Subcutaneous abdominal adipose tissue (tissue), 5 donors: ENCODE results near the gene KATNB1.

Experiments
- H3K27ac ChIP-seq: one replicate; pipeline ENCODE4 v1.7.0; 2013; ENCODE audit warnings: low read depth, mild to moderate bottlenecking, inconsistent platforms, low read length, moderate library complexity
- H3K27me3 ChIP-seq, 5 donors: one replicate each; pipeline ENCODE4 v1.7.0; 2013; ENCODE audit warnings: low read length in 5 of 5, inconsistent platforms in 1 of 5; ENCODE audit not compliant: control insufficient read depth in 5 of 5, insufficient read depth in 4 of 5
- H3K36me3 ChIP-seq, 5 donors: one replicate each; pipeline ENCODE4 v1.7.0; 2013; ENCODE audit warnings: low read length in 5 of 5; ENCODE audit not compliant: control insufficient read depth in 5 of 5, insufficient read depth in 5 of 5
- H3K4me1 ChIP-seq, 5 donors: one replicate each; pipeline ENCODE4 v1.7.0; 2013; ENCODE audit warnings: low read length in 5 of 5, mild to moderate bottlenecking in 3 of 5, moderate library complexity in 1 of 5; ENCODE audit not compliant: control insufficient read depth in 5 of 5, insufficient read depth in 5 of 5
- H3K4me3 ChIP-seq, 5 donors: one replicate each; pipeline ENCODE4 v1.7.0; 2013; ENCODE audit warnings: low read length in 5 of 5, low read depth in 1 of 5
- H3K9ac ChIP-seq, 5 donors: one replicate each; pipeline ENCODE4 v1.7.0; 2013; ENCODE audit warnings: low read length in 5 of 5, mild to moderate bottlenecking in 4 of 5, moderate library complexity in 3 of 5
- H3K9me3 ChIP-seq, 5 donors: one replicate each; pipeline ENCODE4 v1.7.0; 2013; ENCODE audit warnings: low read length in 5 of 5; ENCODE audit not compliant: control insufficient read depth in 5 of 5
- donor health status: healthy.
- donor health status: healthy.
- donor health status: healthy.
- donor health status: healthy.
- donor health status: healthy.

Gene KATNB1

DNA sequence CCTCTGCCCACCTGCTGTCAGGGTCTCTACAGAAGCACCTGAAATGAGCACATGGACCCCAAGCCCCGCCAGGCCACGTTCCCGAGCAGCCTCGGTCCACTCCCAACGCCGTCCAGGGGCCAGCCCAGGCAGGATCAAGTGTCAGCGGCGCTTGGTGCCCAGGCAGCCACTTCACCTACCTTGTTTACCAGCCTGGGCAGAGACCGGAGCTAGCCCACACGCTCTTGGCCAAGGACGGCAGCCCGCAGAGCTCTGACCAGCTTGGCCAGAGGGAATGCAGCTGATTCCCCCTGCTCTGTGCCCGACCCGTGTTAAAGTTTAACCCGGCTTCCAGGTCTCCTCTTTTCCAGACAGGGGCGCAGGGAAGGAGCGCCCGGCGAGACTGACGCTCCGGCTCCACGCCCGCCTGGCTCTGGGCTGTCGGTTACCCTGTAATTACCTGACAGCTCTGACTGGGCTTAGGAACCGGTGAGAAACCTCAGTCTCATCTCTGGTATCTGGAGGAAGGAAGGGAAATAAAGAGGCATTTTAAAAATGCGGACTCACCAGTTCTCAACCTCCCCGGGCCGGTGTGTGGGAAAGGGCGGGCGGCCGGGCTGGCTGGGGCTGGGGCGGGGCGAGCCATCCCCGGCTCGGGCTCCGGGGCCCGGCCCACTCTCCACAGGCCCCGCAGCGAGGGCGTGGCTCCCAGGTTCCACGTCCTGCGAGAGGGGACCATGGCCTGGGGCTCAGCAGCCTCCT, 62.1 kb downstream of the KATNB1 start:
- peaks cover 20 to 71% (median 62%) of the 10 kb centered on the region in 5 donors for H3K4me1 ChIP-seq
- H3K27ac ChIP-seq: peak overlapping the region; percentile 77
- H3K36me3 ChIP-seq: peaks cover 0 to 25% (median 15%) of the 10 kb centered on the region in 5 donors
- peak overlapping the region in 3 of 5 donors; percentile 30 to 59 (median 41) for H3K9ac ChIP-seq
- H3K9me3 ChIP-seq: no peaks in the 10 kb centered on the region
- no peak overlapping the region for H3K4me3 ChIP-seq
- no peaks in the 10 kb centered on the region for H3K27me3 ChIP-seq

DNA sequence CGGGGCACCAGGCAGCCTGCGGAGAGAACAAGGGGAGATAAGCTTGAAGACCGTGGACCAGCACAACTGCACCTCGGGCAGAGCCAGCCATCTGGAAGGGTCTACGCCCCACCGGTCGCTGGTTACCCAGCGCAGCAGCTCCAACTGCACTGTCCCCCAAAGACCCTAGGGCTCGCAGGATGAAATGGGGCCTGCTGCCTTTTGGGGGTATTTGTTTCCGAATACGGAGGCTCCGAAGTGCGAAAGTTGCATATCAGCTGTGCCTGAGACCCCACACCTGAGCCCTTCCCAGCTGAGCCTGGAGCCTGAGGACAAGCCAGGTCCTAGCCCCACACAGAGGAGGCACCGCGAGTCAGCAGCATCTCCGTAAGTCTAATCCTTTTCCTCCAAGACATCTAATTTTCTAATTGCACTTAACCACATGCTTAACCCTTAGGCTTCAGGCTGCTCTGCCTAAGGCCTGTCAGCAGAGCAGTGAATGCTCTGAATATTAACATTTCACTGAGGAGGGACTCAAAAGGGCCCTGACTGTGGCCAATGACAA, 62.8 kb downstream of the KATNB1 start:
- Histone ChIP-seq H3K4me1 (peaks cover 20 to 77% (median 69%) of the 10 kb centered on the region in 5 donors), H3K27ac (no peak overlapping the region), H3K27me3 (no peaks in the 10 kb centered on the region)

DNA sequence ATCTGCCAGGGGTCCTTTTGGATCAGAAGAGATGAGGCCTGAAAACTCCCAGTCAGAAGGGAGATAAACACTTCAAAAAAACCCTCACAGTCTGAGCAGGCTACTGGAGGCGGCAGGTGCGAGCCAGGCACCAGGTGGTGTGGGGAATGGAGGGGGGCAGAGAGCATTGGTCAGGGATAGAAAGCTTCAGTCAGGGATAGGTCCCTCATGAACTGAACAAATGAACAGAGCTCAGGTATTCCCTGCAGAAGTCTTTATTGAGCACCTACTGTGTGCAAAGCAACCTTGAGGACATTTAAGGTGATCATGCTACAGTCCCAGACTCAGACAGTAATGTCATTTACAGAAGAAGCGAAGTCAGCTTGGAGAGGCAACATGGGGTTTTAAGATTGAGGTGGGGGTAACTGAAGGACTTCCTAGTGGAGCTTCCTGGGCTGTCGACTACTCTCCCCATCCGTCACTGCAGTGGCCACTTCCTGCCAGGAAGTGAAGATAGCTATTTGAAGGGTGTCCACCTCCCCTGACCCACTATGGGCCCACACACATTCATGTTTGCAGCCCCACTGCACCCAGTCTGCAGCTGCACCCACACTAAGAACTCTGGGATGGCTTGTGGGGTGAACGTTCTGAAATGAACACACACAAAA, 63.5 kb downstream of the KATNB1 start:
- Histone ChIP-seq H3K27me3 (no peaks in the 10 kb centered on the region), H3K9me3 (no peaks in the 10 kb centered on the region), H3K9ac (peak overlapping the region in 1 of 5 donors; percentile 35), H3K4me3 (peak overlapping the region in 2 of 5 donors; percentile 0 to 74), H3K4me1 (peaks cover 20 to 82% (median 73%) of the 10 kb centered on the region in 5 donors), H3K27ac (peak overlapping the region; percentile 37), H3K36me3 (peaks cover 0 to 21% (median 15%) of the 10 kb centered on the region in 5 donors)

More for the DNA sequence above, 62.8 kb downstream of the KATNB1 start:
- peaks cover 0 to 25% (median 15%) of the 10 kb centered on the region in 5 donors for H3K36me3 ChIP-seq
- H3K4me3 ChIP-seq: no peak overlapping the region
- no peaks in the 10 kb centered on the region for H3K9me3 ChIP-seq
- H3K9ac ChIP-seq: no peak overlapping the region

DNA sequence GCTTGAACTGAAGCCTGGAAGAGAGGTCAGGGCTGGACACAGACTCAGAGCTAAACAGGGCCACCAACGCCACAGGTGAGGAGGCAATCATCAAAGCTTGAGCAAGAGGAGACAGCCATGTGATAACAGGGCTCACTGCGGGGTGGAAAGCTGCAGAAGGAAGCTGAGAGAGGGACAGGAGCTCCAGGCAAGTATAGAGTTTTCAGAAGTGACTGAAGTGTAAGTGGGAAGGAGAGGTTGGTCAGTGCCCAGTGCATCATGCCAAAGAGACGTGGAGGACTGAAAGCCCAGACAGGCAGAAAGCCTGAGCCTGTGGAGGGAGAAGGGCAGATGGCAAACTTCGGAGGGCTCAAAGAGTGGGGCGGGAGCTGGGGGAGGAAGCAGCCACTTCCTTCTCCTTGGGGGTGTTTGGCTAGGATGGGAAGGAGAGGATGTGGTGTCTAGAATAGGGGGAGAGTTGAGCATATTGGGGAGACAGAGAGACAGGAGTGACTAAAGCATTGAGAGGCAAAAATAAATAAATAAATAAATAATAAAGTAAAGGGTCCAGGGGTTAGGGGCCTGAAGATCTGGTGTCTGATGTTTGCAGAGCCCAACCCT, 64.1 kb downstream of the KATNB1 start:
- H3K4me1 ChIP-seq: peaks cover 20 to 84% (median 73%) of the 10 kb centered on the region in 5 donors
- peak overlapping the region; percentile 19 to 74 (median 68) for H3K4me3 ChIP-seq
- H3K27me3 ChIP-seq: no peaks in the 10 kb centered on the region
- peak overlapping the region; percentile 37 for H3K27ac ChIP-seq
- H3K9ac ChIP-seq: peak overlapping the region in 1 of 5 donors; percentile 35
- H3K9me3 ChIP-seq: no peaks in the 10 kb centered on the region
- peaks cover 0 to 15% (median 12%) of the 10 kb centered on the region in 5 donors for H3K36me3 ChIP-seq

DNA sequence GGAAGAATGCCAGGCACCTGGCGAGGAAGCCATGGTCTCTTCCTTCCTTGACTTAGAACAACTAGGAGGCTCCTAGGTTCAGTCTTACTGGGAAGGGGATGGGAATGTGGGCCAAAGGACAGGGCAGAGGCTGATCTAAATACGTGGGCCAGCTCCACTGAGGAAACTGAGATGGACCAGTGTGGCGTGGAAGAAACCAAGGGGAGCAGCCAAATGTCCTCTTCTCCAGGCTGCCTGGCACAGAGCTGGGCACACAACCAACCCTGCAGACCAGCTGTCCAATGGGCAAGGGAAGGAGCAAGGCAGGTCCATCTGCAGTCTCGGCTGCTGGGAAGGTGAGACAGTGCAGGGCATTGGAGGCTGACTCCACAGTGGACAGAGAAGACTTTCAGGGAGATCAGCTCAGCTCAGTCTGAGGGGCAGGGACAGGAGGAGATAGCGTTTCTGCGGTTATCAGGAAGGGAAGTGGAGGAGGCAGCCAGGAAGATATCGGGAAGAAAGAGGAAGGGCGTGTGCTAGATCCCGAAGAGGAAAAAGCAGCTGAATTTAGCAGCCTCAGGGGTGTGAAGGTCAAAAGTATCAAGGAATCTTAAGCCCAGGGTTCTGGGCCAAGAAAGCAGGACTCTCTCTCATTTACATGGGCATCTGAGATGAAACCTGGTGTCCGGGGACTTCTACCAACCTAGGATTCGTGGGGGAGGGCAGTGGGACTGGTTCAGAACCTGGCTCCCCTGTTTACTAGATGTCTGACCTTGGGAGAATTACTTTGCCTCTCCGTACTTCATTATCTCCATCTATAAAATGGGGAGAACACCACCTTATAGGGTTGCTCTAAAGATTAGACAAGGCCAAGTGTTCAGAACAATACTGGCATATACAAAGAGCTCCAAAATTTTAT, 64.9 kb downstream of the KATNB1 start:
- Histone ChIP-seq H3K27me3 (no peaks in the 10 kb centered on the region), H3K4me3 (peak overlapping the region; percentile 19 to 74 (median 68)), H3K27ac (peak overlapping the region; percentile 93), H3K9me3 (no peaks in the 10 kb centered on the region), H3K36me3 (peaks cover 0 to 12% (median 11%) of the 10 kb centered on the region in 5 donors), H3K4me1 (peaks cover 20 to 82% (median 71%) of the 10 kb centered on the region in 5 donors), H3K9ac (peak overlapping the region in 4 of 5 donors; percentile 22 to 88 (median 80))

DNA sequence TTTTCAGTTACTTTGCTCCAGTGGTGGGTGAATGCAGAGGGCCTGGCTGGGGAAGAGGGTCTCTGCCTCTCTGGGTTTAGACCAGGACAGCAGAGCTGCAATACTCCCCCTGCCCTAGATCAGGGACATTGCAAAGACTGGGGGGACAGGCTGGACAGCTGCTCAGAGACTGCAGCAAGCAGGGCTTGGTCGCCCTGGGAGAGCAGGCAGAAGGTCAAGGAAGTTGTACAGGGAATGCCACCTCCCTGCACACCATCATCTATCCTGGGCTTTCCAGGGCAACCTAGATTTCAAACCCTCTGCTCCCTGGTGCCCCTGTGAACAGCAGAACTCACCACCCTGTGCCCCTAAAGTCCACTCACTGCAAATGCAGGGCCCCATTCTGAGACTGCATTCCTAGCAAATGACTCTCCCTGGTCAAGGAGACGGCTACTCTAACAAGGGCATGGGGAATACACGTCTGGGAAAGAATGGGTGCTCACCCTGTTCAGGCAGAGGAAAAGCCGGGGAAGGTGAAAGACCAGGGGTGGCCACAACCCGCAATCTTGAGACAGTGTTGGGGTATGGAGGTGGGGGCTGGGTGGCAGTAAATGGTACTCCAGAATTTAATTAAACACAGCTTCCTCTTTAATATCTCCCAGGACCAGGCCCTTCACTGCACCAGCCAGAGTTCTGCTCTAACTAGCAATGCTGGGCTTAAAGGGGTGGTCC, 65.7 kb downstream of the KATNB1 start:
- Histone ChIP-seq H3K4me3 (peak overlapping the region; percentile 64 to 74 (median 68)), H3K9me3 (no peaks in the 10 kb centered on the region), H3K27me3 (no peaks in the 10 kb centered on the region), H3K27ac (peak overlapping the region; percentile 93), H3K4me1 (peaks cover 20 to 76% (median 67%) of the 10 kb centered on the region in 5 donors), H3K36me3 (peaks cover 0 to 12% (median 9%) of the 10 kb centered on the region in 5 donors), H3K9ac (peak overlapping the region; percentile 73 to 88 (median 85))

DNA sequence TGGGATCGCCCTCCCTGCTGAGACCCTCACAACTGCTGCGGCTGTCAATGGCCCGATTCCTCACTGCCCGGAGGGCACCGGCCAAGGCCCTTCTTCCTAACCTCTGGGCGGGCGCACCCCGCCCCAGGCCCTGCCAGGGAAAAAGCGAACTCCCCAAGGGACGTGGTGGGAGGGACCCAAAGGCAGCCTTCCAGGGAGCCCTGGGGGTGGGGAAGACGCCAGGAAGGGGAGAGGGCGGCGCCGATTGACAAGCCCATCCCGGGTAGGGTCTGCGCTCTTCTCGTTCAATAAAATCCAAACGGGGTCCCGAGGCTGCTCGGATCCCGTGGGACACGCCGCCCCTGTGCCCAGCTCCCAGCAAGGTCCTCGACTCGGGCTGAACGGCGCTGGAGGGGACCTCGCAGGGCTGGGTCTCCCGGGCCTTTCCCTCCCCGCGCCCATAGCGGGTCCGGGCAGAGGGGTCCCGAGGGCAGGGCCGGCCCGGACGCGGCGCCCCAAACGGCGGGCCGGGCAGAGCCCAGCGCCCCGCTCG, 66.3 kb downstream of the KATNB1 start:
- H3K27ac ChIP-seq: peak overlapping the region; percentile 93
- no peaks in the 10 kb centered on the region for H3K9me3 ChIP-seq
- H3K9ac ChIP-seq: peak overlapping the region; percentile 73 to 88 (median 85)
- H3K36me3 ChIP-seq: peaks cover 0 to 10% (median 8%) of the 10 kb centered on the region in 5 donors
- H3K4me3 ChIP-seq: peak overlapping the region; percentile 64 to 74 (median 68)
- no peaks in the 10 kb centered on the region for H3K27me3 ChIP-seq
- peaks cover 20 to 70% (median 62%) of the 10 kb centered on the region in 5 donors for H3K4me1 ChIP-seq

DNA sequence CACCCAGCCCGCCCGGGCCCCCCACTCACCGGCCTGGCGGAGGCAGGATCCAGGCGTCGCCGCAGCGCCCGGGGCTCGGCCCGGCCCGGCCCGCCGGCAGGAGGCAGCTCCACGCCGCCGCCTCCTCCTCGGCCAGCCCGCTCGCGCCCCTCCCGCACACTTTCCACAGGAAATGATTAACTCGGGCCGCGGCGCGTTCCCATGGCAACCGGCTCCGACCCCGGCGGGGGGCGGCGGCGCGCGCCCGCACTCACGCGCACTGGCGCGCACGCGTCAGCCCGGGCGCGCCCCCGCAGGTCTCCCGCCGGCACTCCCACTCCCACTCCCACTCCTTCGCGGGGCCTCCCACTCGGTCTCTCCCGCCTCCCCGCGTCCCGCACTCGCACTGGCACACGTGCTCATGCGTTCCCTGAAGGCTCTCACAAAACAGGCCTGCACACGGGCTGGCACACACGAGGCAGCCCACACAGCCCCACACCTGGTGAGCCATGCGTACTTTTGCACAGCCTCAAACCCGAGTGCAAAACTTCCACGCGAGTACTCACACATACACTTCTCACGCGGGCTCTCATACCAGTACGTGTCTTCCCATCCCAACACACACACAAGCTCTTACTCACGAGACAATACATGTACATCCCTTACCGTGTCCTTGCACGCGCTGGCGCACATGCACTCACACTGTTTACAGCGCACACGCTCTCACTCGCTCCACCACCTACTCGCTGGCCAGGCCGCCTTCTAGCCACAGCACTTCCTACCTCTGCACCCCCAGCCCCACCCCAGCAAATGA, 67.0 kb downstream of the KATNB1 start, which contains the start of gene KIFC3:
Gene KIFC3 (minus strand): TSS at position 151 of the 793 bp plus-strand sequence. CDS start 4,248 bp downstream, outside the sequence.
- H3K36me3 ChIP-seq: peaks cover 0 to 3% (median 2%) of the 10 kb centered on the region in 5 donors
- H3K27ac ChIP-seq: peak within 1 kb of the TSS; percentile 93
- H3K9ac ChIP-seq: peak within 1 kb of the TSS; percentile 73 to 88 (median 85)
- H3K4me1 ChIP-seq: peaks cover 20 to 63% (median 55%) of the 10 kb centered on the region in 5 donors
- H3K4me3 ChIP-seq: peak within 1 kb of the TSS; percentile 64 to 74 (median 68)
- no peaks in the 10 kb centered on the region for H3K27me3 ChIP-seq
- H3K9me3 ChIP-seq: no peaks in the 10 kb centered on the region
